ENCODE measurements around the gene SPRY4.
"Not testable (repeated sequence)": the region's sequence is repeated elsewhere in the genome, so short reads cannot be mapped to it uniquely, and the experiment has no call there.

The SPRY4 gene

GRCh38 chr5:142333749-142334148 lies 8.9 kb upstream of the SPRY4 start:
- not testable (repeated sequence) for DNase-seq

- no peak for DNase-seq
Observed at GRCh38 chr5:142330444-142330843, 5.6 kb upstream of the SPRY4 start.

GRCh38 chr5:142330026-142330425 lies 5.2 kb upstream of the SPRY4 start:
- no peak for DNase-seq

DNA sequence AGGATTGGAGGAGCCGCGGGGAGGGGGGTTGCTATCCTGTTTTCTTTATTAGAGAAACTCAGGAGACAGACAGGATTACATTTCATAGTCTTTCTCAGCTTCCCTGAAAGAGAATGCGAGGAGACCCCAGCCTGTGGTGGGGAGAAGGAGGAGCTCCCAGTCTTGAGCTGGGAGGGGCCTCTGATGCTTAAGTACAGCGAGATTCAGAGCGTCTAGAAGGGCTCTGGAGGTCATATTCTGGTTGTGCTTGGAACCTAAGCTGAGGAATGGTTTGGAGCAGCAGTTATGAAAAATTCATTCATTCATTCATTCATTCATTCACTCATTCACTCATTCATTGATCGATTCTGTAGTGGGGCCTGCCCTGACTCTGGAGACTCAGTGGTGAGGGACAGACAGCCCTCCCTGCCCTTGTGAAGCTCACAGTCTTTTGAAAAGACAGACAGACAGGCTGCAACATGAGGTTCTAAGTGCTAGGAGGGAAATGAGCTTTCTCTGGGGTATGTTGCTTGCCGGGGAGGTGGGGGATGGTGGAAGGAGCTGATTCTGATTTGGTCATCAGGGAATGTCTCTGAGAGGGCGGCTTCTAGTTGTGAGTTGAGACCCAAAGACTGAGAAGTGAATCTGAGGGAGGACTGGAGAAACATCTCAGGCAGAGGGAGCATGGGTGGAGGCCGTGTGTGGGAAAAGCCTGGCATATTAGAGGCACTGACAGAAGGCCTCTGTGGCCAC lies 2.5 kb upstream of the SPRY4 start:
- no peak for DNase-seq

- no peak for DNase-seq
Observed at GRCh38 chr5:142326480-142326938, 1.7 kb upstream of the SPRY4 start.

DNA sequence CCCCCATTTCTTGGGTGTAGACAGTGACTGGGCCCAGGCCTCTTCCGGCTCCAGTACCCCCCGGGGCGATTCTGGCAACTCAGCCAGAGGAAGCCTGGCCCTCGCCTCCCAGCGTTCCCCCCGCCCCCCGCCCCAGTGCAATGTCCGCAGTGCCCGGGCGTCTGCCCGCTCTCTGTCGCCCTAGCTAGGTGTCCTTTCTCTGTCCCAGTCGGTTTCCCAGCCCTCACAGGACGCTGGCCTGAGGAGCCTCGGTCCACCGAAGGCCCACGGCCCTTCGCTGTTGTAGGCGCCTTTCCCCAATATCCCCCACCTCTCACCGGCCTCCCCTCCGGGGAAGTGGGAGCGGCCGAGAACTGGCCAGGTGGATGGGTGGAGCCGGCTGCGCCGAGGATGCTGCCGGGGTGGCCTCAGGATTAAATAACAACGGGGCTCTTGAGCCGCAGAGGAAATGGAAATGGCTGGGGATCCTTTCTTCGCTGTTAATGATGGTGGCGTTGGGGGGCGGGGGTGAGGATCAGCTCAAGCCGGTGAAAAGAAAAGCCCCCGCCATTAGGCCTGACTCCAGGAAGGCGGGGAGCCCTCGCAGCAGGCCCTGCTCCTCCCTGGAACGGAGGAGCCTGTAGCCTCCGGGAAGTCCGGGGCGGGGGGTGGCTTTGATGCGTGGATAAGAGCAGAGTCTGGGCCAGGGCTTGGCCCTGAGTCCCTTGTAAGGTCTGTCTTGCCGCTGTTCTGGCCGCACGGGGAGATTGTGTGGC lies 1.1 kb upstream of the SPRY4 start:
- DNase-seq: peak; percentile 14 to 45

- DNase-seq: no peak
Observed at GRCh38 chr5:142324136-142324870, 518 bp downstream of the SPRY4 start.

DNA sequence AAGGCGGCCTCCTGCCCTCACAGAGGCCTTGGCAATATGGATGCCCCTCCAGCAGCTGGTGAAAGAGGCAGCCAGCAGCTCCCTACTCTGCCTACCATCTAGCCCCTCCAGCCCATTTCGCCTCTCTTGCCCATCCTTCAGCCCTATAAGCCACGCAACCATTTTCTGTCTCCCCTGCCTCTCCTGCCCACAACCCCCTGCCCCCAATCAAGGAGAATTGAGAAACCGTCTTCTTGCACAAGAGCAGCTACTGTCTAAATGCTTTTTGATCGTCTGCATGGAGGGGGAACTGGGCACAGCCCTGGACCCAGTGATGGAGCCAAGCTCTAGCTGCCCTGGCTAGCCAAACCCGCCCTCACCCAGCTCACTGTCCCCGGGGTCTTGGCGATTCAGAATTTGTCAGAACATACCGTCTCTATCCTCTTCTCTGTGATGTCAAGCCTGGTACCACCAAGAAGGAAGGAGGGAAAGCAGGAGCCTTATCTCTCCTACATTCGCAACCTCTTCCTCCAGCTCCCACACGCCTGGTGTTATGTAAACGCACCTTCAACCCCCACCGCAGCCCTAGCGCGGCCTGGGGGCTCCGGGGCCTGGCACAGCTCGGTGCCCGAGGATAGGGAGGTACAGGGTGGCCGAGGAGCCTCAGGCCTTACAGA lies 1.2 kb downstream of the SPRY4 start:
- no peak for DNase-seq

DNA sequence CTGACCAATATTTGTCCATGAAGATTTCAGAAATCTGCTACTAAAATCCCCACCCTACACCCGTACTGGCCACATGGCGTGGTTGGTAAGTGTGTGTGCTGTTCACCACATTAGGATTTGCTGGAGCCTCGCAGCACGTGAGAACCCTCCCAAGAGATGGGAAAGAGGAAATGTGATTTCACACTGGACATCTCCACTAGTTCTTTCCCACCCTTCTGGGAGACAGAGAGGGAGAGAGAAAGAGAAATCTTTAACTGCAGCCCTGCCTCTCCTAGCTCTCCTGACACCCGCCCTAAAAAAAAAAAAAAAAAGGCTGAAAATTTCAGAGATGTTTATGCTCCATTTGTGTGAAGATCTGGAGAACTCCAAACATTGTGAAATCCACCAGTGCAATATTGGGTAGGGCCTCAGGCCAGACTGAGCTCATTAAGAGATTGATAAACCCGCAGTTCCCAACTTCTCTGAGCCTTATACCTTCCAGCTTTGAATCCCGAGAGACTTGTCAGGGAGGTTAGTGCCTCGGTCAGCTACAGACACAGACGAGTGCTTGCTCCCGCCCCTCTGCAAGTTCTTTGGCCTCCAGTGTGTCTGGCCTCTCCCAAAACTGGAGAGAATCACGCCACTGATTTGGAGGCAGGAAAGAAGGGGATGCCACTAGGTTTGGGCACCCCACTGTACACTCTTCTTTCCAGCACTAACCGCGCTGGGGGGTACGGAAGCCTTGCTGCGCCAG lies 1.9 kb downstream of the SPRY4 start:
- no peak for DNase-seq

GRCh38 chr5:142322403-142322746 lies 2.4 kb downstream of the SPRY4 start:
- no peak for DNase-seq

GRCh38 chr5:142320851-142321560 lies 3.8 kb downstream of the SPRY4 start:
- peak; percentile 28 to 74 for DNase-seq

DNA sequence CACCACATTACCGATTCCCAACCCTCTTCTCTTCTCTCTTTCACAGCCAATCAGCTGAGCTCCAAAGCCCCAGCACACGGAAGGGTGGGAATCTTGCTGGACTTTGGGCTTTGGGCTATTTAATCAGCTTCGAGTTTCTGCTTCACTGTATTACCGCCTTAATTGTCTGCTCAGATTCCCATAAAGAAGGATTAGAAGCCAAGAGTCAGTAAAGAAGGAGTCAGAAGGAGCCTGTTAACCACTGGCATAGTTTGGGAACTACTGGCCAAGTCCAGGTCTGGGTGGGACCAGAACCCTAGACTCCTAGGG lies 4.4 kb downstream of the SPRY4 start:
- DNase-seq: peak in 1 of 2 experiments; percentile 28

- DNase-seq: no peak
Observed at GRCh38 chr5:142319560-142320429, 5.0 kb downstream of the SPRY4 start.

DNA sequence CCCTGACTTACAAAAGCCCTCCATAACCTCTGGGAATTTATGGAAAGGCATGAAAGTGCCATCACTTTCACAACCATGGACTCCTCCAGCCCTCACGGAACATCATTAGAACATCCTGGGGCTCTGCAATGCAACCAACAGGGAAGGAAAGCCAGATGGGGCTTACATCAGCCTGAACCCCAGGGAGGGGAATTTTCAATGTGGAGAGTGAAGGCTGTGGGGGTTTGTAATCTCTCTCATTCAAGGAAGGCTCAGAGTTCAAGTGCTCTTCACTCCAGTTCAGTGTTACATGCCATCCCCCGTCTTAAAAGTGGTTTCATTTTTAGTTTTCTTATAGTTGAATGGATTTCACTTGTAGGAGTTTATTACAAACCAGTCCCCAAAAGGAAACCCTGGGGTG lies 5.7 kb downstream of the SPRY4 start:
- peak in 1 of 2 experiments; percentile 36 for DNase-seq

DNA sequence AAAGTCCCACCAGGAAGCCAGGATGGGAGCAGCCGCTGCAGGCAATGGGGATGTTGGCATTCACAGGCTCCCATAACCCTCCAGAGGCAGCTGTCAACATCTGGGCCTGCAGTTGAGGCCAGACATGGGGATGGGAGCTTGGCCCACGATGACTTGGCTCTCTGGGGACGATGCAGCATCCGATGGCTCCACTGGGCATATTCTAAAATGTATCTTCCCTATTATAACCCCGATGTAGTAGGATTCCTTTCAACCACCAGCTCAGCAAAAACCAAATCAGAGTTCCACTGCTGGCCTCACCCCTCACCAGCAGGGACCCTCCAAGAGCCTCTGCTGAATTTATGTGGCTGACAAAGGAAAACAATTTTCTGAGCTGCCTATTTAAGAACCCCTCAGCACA lies 7.1 kb downstream of the SPRY4 start:
- no peak for DNase-seq

DNA sequence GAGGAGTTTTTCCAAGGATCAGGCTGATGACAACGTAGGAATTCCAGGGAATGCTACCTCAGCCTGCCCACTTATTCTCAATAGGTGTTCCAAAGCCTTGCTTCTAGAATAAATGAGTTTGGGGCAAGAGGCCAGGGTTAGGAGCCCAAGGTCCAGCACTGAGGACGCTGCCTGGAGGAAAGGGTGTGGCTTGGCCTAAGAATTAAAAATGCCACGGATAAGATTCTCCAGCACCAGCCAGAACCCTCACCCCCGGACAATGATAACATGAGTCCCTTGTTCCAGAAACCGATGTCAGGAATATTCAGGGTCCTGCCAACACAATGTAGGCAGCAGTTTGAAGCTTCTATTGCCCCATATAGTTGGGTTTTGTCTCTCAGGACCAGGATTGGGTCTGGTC lies 7.6 kb downstream of the SPRY4 start:
- DNase-seq: no peak

- no peak for DNase-seq
Observed at GRCh38 chr5:142316681-142317080, 8.1 kb downstream of the SPRY4 start.

- DNase-seq: peak; percentile 92
Observed at GRCh38 chr5:142316051-142316450, 8.8 kb downstream of the SPRY4 start.

DNA sequence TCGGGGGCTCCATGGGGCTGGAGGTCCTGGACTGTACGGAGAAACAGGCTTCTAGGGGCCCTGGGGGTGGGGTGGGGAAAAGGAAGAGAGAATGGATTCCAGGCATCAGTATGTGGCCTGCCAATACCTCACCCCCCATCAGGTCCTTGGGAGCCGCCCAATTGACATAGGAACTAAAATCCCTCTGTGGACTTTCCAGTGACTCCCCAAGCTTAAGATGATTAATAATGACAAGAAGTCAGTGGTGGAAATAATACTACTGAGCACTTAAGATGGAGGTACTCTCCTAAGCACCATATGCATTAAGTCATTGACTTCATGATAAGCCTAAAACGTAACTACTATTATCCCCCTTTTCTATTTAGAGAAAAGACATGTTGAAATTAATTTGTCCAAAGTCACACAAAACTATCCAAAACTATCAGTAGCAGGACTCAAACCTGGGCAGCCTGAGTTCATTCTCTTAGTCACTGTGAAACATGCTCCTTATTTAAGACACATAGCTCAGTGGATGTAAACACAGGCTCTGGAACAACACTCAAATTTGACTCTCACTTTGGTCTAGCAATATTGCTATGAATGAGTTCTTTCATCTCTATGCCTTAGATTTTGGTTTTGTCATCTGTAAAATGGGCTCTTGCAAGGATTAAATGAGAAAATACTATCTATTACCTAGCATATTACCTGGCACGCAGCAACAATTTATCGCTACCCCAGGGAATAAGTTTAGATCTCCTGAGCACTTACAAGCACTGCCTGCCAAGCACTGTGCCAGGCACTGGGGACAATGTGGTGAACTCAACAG lies 9.5 kb downstream of the SPRY4 start:
- DNase-seq: no peak

GRCh38 chr5:142314606-142315005 lies 10.2 kb downstream of the SPRY4 start:
- DNase-seq: no peak
